Activated CD8-positive, alpha-beta T cell treated with anti-CD3 and anti-CD28 coated beads for 36 hours (primary cell): ENCODE data around the gene SAMD4A. TPM values are rescaled to one million over a fixed set of nuclear protein-coding genes. Genes with fewer than 3 reads are reported as not detected.

ENCODE experiments used
- ATAC-seq: fragments of 200-7000 bp; cut with Tn5 transposase; one replicate; pipeline ENCODE4 v1.10.0; 2021; ENCODE audit warnings: mild to moderate bottlenecking, moderate library complexity
- CTCF ChIA-PET: fragments of 350-600 bp; sonication (Branson Sonifier 250); formaldehyde crosslinking; loops from one replicate; lab custom pipeline; 2021; ENCODE audit warnings: antibody characterized with exemption; lab: Charles Lee
- POLR2A ChIA-PET: fragments of 350-600 bp; sonication (Branson Sonifier 250); formaldehyde crosslinking; loops from one replicate; lab custom pipeline; 2021; ENCODE audit warnings: antibody characterized with exemption; lab: Charles Lee
- DNase-seq: peaks from one replicate; pipeline ENCODE4 v3.0.0-alpha.2; 2020
- H3K27ac Mint-ChIP-seq: one replicate; pipeline ENCODE4 v1.8.0; 2021; ENCODE audit warnings: mild to moderate bottlenecking, mixed read lengths
- H3K27me3 Mint-ChIP-seq: one replicate; pipeline ENCODE4 v1.8.0; 2021; ENCODE audit warnings: mixed read lengths
- H3K36me3 Mint-ChIP-seq: one replicate; pipeline ENCODE4 v1.8.0; 2021; ENCODE audit warnings: low read depth, mixed read lengths
- H3K4me1 Mint-ChIP-seq: one replicate; pipeline ENCODE4 v1.8.0; 2021; ENCODE audit warnings: low read depth, mixed read lengths
- H3K4me3 Mint-ChIP-seq: one replicate; pipeline ENCODE4 v1.8.0; 2021; ENCODE audit warnings: mild to moderate bottlenecking, moderate library complexity, mixed read lengths
- H3K9me3 Mint-ChIP-seq: one replicate; pipeline ENCODE4 v1.8.0; 2021; ENCODE audit warnings: mixed read lengths
- CTCF ChIP-seq: fragments of 200-600 bp; IDR thresholded peaks from one replicate; pipeline ENCODE4 v1.8.0; 2022; ENCODE audit warnings: antibody characterized with exemption, mild to moderate bottlenecking
- intact Hi-C: fragments of 100-400 bp; cut with micrococcal nuclease; formaldehyde crosslinking; loops from one replicate; pipeline ENCODE4 v1.10.0; 2022
- total RNA-seq, 2 experiments: library from RNA; stranded (reverse); gene quantifications; one replicate each; pipeline ENCODE4 v1.2.3, GENCODE V29; 2021

The SAMD4A gene
- total RNA-seq, 2 experiments from 2014 or later = 4.5 to 4.9 TPM

DNA sequence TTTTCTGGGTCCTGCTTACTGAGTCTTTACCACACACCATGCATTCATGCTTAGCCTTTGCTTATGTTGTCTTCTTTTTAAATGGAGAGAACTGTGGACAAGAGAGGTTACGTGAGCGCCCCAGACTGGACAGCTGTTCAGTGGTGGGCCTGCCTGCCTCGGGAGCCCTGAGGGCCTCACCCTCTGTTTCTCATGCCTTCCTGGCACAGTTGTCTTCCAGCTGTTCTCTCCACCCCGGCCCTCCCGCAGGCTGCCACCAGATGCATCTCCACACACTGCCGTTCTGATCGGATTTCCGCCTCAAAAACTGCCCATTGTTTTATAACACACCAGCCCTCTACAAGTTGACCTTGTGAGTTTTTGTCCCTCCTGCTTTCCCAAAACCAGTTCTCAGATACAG, 100.8 kb downstream of the SAMD4A start:
- H3K36me3 Mint-ChIP-seq = no peaks in the 10 kb centered on the region
- POLR2A ChIA-PET = no interaction called here
- no peak overlapping the region for H3K4me3 Mint-ChIP-seq
- DNase-seq (no peak), ATAC-seq (no peak)
- peaks cover 21% of the 10 kb centered on the region for H3K4me1 Mint-ChIP-seq
- no peaks in the 10 kb centered on the region for H3K9me3 Mint-ChIP-seq
- intact Hi-C loops = no loop called here
- peaks cover 33% of the 10 kb centered on the region for H3K27me3 Mint-ChIP-seq
- TF ChIP-seq CTCF = no peak
- no peak overlapping the region for H3K27ac Mint-ChIP-seq
- CTCF ChIA-PET = interaction anchor here (1.3 to 1.6 kb wide), 2 partner anchors 103 to 107 kb away, joined by 4 to 5 read pairs; no protein-coding TSS in a partner anchor

GRCh38 chr14:54669721-54670561, 103.0 kb downstream of the SAMD4A start:
- intact Hi-C loops = loop anchor here (10.0 kb wide), 1 partner anchor 105 kb away; no protein-coding TSS in a partner anchor
- H3K27ac Mint-ChIP-seq = no peak overlapping the region
- H3K27me3 Mint-ChIP-seq = peaks cover 35% of the 10 kb centered on the region

DNA sequence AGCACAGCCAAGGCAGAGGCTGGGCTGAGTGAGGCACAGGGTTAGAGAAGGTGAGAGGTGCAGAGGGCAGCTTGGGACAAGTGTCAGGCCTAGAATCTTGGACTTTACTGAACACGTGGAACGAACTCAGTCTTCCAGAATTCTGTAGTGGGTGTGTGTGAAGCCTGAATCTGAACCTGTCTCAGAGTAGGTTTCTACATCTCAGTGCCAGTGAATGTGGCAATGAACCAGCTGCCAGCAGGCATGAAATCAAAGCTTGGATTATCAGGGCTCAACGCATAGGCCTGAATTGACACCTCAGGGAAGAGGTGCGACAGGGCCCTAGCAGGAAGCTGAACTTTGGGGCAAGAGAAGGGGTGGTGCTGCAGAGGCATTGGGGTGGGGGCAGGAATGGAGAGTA, 104.6 kb downstream of the SAMD4A start:
- ChIA-PET POLR2A (interaction anchor here (4.2 kb wide), 1 partner anchor 104 kb away, joined by 13 read pairs; the partner anchor contains the start of gene SAMD4A), CTCF (interaction anchor here (1.0 to 3.5 kb wide), 7 partner anchors 12 to 134 kb away, joined by 3 to 34 read pairs (median 5); no protein-coding TSS in a partner anchor)
- Mint-ChIP-seq H3K9me3 (no peaks in the 10 kb centered on the region), H3K36me3 (no peaks in the 10 kb centered on the region), H3K27me3 (peaks cover 40% of the 10 kb centered on the region), H3K4me3 (no peak overlapping the region), H3K4me1 (peaks cover 22% of the 10 kb centered on the region), H3K27ac (no peak overlapping the region)
- no peak for TF ChIP-seq CTCF
- DNase-seq = no peak
- intact Hi-C loops = loop anchor here (10.0 kb wide), 1 partner anchor 103 kb away; no protein-coding TSS in a partner anchor
- ATAC-seq = no peak

More at GRCh38 chr14:54669721-54670561, 103.0 kb downstream of the SAMD4A start:
- H3K9me3 Mint-ChIP-seq = no peaks in the 10 kb centered on the region
- no peaks in the 10 kb centered on the region for H3K36me3 Mint-ChIP-seq
- no peak for TF ChIP-seq CTCF
- peaks cover 22% of the 10 kb centered on the region for H3K4me1 Mint-ChIP-seq
- POLR2A ChIA-PET = interaction anchor here (0.5 to 4.2 kb wide), 9 partner anchors 9 to 1594 kb away, joined by 3 to 13 read pairs (median 3); partner anchors contain the start of gene SAMD4A
- CTCF ChIA-PET = interaction anchor here (0.9 to 3.5 kb wide), 12 partner anchors 10 to 113 kb away, joined by 3 to 34 read pairs (median 4); no protein-coding TSS in a partner anchor
- no peak overlapping the region for H3K4me3 Mint-ChIP-seq
- ATAC-seq (peak; percentile 82), DNase-seq (peak; percentile 61)

DNA sequence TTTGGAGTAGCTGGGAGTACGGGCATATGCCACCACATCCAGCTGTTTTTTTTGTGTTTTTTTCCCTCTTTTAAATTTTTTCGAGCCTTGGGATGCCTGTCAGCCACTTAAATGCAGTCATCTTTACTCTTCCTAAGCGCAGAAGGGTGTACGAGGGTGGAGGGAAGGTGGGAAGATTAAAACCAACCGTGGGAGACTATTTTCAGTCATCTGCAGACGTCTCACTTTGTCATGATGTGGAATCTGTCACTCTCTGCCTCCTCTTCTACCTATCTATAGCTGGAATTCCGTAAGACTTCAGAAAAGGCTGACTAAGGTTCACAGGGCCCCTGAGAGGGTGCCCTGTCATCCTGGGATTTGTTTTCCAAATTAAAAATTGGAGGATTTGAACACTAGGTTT, 105.3 kb downstream of the SAMD4A start:
- ChIA-PET POLR2A (interaction anchor here (4.2 kb wide), 1 partner anchor 105 kb away, joined by 13 read pairs; the partner anchor contains the start of gene SAMD4A), CTCF (interaction anchor here (1.0 to 3.5 kb wide), 2 partner anchors 103 to 133 kb away, joined by 3 to 34 read pairs; no protein-coding TSS in a partner anchor)
- TF ChIP-seq CTCF = no peak
- intact Hi-C loops = loop anchor here (10.0 kb wide), 1 partner anchor 103 kb away; no protein-coding TSS in a partner anchor
- Mint-ChIP-seq H3K36me3 (no peaks in the 10 kb centered on the region), H3K4me1 (peaks cover 22% of the 10 kb centered on the region), H3K4me3 (no peak overlapping the region), H3K27me3 (peaks cover 41% of the 10 kb centered on the region), H3K27ac (no peak overlapping the region), H3K9me3 (no peaks in the 10 kb centered on the region)
- DNase-seq (no peak), ATAC-seq (no peak)
